ENCODE results near the gene DCAF15. TPM values are rescaled to one million over a fixed set of nuclear protein-coding genes. Genes with fewer than 3 reads are reported as not detected.

Gene DCAF15
- total and polyA plus RNA-seq, 2 donors from 2014 or later, result 21.9 to 35.5 TPM

- H3K27ac ChIP-seq (ENCODE audit: low read depth in 2 of 2, low read length in 2 of 2), result no peak overlapping the region
- H3K27me3 ChIP-seq (ENCODE audit: control insufficient read depth, insufficient read depth, low read length), result no peaks in the 10 kb centered on the region
- intact Hi-C loops (cut with DNase I), result no loop called here
- no peak overlapping the region for H3K9ac ChIP-seq (ENCODE audit: low read length in 3 of 3)
- TF ChIP-seq CTCF (IDR thresholded peaks at IDR 0.05; ENCODE audit: borderline replicate concordance, extremely low read depth, insufficient read depth), result no peak
- DNase-seq, result peak in 1 of 5 donors; percentile 71
- peaks cover 0 to 8% (median 2%) of the 10 kb centered on the region in 3 donors for H3K36me3 ChIP-seq (ENCODE audit: control insufficient read depth in 2 of 3, insufficient read depth in 3 of 3, low read length in 3 of 3)
- no peaks in the 10 kb centered on the region for H3K9me3 ChIP-seq (ENCODE audit: control insufficient read depth in 2 of 3, insufficient read depth in 1 of 3, low read length in 3 of 3)
- no peak overlapping the region for H3K4me3 ChIP-seq (ENCODE audit: low read length in 3 of 3)
- no peak for FAIRE-seq
- no peaks in the 10 kb centered on the region for H3K4me1 ChIP-seq (ENCODE audit: control insufficient read depth in 2 of 3, insufficient read depth in 2 of 3, low read depth in 1 of 3, low read length in 3 of 3)
These were observed 20.7 kb upstream of the DCAF15 start for GRCh38 chr19:13931391-13932148.

GRCh38 chr19:13932149-13932637 is 20.1 kb upstream of the DCAF15 start:
- H3K4me1 ChIP-seq (ENCODE audit: control insufficient read depth in 2 of 3, insufficient read depth in 2 of 3, low read depth in 1 of 3, low read length in 3 of 3), result no peaks in the 10 kb centered on the region
- H3K27me3 ChIP-seq (ENCODE audit: control insufficient read depth, insufficient read depth, low read length), result no peaks in the 10 kb centered on the region
- DNase-seq (no peak), FAIRE-seq (no peak)
- no peaks in the 10 kb centered on the region for H3K9me3 ChIP-seq (ENCODE audit: control insufficient read depth in 2 of 3, insufficient read depth in 1 of 3, low read length in 3 of 3)
- H3K36me3 ChIP-seq (ENCODE audit: control insufficient read depth in 2 of 3, insufficient read depth in 3 of 3, low read length in 3 of 3), result peaks cover 0 to 4% (median 2%) of the 10 kb centered on the region in 3 donors
- no peak overlapping the region for H3K27ac ChIP-seq (ENCODE audit: low read depth in 2 of 2, low read length in 2 of 2)
- TF ChIP-seq CTCF (IDR thresholded peaks at IDR 0.05; ENCODE audit: borderline replicate concordance, extremely low read depth, insufficient read depth), result no peak
- intact Hi-C loops (cut with DNase I), result no loop called here
- no peak overlapping the region for H3K9ac ChIP-seq (ENCODE audit: low read length in 3 of 3)
- no peak overlapping the region for H3K4me3 ChIP-seq (ENCODE audit: low read length in 3 of 3)

- DNase-seq (peak in 1 of 5 donors; percentile 70), FAIRE-seq (no peak)
- no peak overlapping the region for H3K4me3 ChIP-seq (ENCODE audit: low read length in 3 of 3)
These were observed 19.4 kb upstream of the DCAF15 start for GRCh38 chr19:13932911-13933393.

More at GRCh38 chr19:13932911-13933393, 19.4 kb upstream of the DCAF15 start:
- no peak for TF ChIP-seq CTCF (IDR thresholded peaks at IDR 0.05; ENCODE audit: borderline replicate concordance, extremely low read depth, insufficient read depth)
- Histone ChIP-seq H3K4me1 (ENCODE audit: control insufficient read depth in 2 of 3, insufficient read depth in 2 of 3, low read depth in 1 of 3, low read length in 3 of 3) (no peaks in the 10 kb centered on the region), H3K27me3 (ENCODE audit: control insufficient read depth, insufficient read depth, low read length) (no peaks in the 10 kb centered on the region), H3K27ac (ENCODE audit: low read depth in 2 of 2, low read length in 2 of 2) (no peak overlapping the region), H3K36me3 (ENCODE audit: control insufficient read depth in 2 of 3, insufficient read depth in 3 of 3, low read length in 3 of 3) (peaks cover 0 to 4% (median 2%) of the 10 kb centered on the region in 3 donors), H3K9ac (ENCODE audit: low read length in 3 of 3) (no peak overlapping the region), H3K9me3 (ENCODE audit: control insufficient read depth in 2 of 3, insufficient read depth in 1 of 3, low read length in 3 of 3) (no peaks in the 10 kb centered on the region)
- intact Hi-C loops (cut with DNase I), result no loop called here

Measured in kidney (tissue), 14 donors.